Panc1 (cell line): ENCODE measurements around the gene SPART.

Experiments used
- CTCF ChIP-seq: fragments of 450-650 bp; IDR thresholded peaks from 2 replicates; pipeline ENCODE4 v1.5.1; 2017; ENCODE audit warnings: mild to moderate bottlenecking
- POLR2AphosphoS5 ChIP-seq: IDR thresholded peaks from 2 replicates; pipeline ENCODE4 v1.6.1; 2012; ENCODE audit warnings: mild to moderate bottlenecking, low read depth, low read length, moderate library complexity
- REST ChIP-seq, 2 experiments: IDR thresholded peaks; 2 replicates each; pipeline ENCODE4 v1.6.1; 2011 to 2012; ENCODE audit warnings: low read depth in 2 of 2, control low read depth in 1 of 2, low read length in 1 of 2, mild to moderate bottlenecking in 1 of 2, moderate library complexity in 1 of 2; ENCODE audit not compliant: insufficient read depth in 1 of 2
- SIN3A ChIP-seq: IDR thresholded peaks from 2 replicates; pipeline ENCODE4 v1.6.1; 2012; ENCODE audit warnings: low read depth, mild to moderate bottlenecking, low read length, moderate library complexity, borderline replicate concordance; ENCODE audit not compliant: insufficient read depth
- TCF7L2 ChIP-seq: IDR thresholded peaks from 2 replicates; pipeline ENCODE4 v1.6.1; 2011; ENCODE audit warnings: mild to moderate bottlenecking, low read depth, low read length, inconsistent platforms

GRCh38 chr13:36344173-36344572 lies 2.0 kb downstream of the SPART start:
- TF ChIP-seq REST (IDR thresholded peaks at IDR 0.05; ENCODE audit: insufficient read depth in 1 of 2, low read depth in 2 of 2, low read length in 1 of 2) (no peak), CTCF (no peak), TCF7L2 (no peak), POLR2AphosphoS5 (no peak), SIN3A (no peak)
